ENCODE measurements around the gene UBE2V1.
A peak's percentile ranks its signal among the peaks of the same experiment; 100 is the strongest.
"Not testable (repeated sequence)": the region's sequence is repeated elsewhere in the genome, so short reads cannot be mapped to it uniquely, and the experiment has no call there.

Gene UBE2V1

DNA sequence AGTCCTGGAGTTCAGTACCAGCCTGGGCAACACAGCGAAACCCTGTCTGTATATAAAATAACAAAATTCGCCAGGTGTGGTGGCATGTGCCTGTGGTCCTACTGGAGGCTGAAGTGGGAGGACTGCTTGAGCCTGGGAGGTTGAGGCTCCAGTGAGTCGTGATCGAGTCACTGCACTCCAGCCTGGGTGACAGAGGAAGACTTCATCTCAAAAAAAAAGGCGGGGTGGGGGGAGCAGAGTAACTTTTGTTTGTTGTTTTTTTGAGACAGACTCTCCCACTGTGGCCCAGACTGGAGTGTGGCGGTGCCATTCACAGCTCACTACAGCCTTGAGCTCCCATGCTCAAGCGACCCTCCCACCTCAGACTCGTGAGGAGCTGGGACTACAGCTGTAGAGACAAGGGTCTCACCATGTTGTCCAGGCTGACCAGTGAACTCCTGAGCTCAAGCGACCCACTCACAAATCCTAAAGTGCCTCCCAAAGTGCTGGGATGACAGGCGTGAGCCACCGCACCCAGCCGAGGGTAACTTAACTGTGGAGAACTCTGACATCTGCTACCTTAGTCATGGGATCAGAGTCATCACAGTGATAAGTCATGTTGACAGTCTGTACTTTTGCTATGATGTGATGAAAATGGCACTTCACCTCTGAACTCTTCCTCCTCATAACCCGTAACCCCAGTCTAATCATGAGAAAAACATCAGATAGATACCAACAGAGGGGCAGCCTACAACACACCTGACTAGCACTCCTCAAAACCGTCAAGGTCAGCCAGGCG, 24.1 kb upstream of the UBE2V1 start:
- no peak for DNase-seq

DNA sequence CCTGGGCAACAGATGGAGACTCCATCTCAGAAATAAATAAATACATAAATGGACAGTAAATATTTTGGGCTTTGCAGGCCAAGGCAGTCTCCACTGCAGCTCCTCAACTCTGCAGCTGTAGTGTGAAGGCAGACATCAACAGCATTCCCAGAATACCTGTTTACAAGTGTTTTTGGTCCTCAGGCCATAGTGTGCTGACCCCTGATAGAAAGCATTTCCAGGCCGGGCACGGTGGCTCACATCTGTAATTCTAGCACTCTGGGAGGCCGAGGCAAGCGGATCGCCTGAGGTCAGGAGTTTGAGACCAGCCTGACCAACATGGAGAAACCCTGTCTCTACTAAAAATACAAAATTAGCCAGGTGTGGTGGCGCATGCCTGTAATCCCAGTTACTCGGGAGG, 22.2 kb upstream of the UBE2V1 start:
- not testable (repeated sequence) for DNase-seq

DNA sequence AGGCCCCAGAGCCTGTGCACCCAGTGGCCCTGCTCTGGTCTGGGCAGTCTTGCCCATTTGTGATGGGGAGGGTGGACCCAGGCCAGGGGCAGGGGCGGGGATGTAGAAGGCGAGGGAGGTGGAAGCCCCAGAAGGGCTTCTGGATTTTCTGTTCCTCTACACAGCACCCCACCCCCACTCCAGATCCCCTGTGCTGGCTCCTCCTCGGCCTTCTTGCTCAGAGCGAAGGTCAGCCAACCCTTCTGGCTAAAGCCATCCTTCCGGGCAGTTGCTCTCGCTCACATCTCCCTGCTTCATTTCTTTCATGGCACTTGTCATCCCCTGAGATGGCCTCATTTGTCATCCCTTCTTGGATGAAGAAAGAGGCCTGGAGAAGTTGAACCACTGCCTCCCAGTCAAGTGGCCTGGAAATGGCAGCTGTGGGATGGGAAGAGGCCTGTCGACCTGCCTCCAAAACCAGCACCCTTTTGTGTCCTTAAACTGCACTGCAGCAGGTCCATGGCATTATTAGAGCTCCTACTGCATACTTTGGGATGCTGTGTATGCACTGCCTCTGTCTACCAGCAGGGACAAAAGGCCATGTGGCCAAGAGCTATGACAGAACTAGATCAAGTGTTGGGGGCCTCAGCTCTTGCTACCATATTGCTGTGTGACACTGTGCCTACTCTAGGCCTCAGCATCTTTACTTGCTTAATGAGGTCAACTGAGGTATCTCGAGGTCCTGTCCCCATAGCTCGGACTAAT, 20.7 kb upstream of the UBE2V1 start:
- no peak for DNase-seq

DNA sequence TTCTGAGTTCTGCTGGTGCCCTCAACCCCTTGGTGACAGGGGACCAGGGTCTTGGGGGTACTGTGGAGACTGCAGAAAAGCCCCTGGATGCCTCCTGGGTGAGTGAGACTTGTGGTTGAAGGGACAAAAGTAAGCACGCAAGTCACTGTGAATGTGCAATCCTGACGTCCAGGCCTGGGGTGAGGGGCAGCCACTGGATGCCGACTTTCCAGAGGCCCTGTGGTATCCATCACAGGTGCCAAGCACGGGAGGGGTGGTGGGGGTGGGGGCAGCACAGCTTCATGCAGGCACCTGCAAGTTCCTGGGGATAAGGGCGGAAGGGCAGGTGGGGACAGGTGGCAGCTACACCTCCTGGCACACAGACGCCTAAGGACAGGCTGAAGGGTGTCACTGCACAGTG, 20.1 kb upstream of the UBE2V1 start:
- no peak for DNase-seq

DNA sequence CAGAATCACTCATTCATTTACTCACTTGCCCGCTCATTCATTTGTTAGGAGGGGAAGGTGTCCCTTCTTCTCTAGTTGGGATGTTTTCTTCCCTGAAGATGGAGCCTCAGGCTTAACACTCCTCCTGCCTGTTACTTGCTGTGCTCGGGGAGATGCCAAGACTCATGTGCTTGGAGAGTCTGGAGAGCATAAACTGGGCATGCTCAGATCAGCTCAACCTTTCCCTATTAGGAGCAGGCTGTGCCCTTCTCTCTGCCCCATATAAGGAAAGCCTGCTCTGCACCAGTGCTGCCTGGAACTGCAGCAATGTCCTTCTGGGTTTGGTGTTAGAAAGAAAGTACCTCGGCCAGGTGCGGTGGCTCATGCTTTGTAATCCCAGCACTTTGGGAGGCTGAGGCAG, 18.0 kb upstream of the UBE2V1 start:
- DNase-seq: no peak

DNA sequence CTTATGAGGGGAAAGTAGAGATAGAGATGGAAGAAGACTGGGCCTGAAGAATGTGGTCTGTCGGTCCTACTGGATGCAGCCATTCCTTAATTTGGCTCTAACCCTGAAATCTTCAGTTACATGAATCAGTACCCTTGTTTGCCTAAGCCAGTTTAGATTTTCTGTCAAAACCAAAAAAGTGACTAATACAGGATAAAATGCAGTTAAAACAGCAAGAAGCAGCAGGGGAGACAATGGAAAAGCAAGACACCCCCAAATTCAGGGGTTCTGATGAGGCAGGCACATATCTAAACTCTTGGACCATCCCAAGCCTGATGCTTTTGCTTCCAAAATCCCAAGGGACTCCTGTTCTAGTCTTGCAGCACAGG, 17.4 kb upstream of the UBE2V1 start:
- no peak for DNase-seq

- DNase-seq: no peak
These were observed 16.9 kb upstream of the UBE2V1 start for GRCh38 chr20:50129662-50130355.

GRCh38 chr20:50128520-50128905, 15.6 kb upstream of the UBE2V1 start:
- DNase-seq: no peak

DNA sequence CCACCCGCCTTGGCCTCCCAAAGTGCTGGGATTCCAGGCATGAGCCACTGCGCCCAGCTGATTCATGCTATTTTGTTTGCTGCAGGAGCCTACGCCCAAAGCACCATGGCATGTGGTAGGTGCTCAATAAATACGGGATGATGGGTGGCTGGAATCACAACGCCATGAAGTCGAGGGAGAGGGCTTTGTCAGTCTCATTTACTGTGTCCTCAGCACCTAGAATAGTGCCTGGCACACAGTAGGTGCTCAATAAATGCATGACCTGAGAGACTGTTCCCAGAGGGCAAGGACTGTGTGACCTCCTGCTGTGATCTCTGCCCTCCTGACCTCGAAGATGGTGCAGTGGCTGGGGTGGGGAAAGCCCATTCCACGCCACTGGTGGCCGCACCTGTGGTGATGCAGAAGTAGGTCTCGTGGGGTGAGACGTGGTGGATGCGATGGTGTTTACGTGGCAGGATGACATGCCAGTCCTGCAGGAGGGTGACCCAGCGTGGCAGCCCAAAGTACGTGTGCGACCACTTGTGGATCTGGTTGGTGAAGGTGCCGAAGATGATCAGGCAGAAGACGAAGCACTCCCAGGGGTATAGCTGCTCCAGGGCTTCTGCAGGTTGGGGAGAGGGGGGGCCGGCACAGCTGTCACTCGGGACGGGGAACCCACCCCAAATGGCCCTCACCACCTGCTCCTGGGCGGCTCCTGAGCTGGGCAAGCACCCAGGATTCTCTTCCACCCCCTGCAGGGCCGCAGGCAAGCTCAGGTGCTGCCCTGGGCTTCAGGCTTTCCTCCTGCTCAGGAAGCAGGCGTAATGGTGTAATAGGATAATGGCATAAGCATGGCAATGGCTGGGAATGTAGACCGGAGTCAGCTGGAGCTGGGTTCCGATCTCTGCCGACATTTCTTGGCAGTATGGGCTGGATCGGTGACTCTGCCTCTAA, 14.9 kb upstream of the UBE2V1 start:
- no peak for DNase-seq

- DNase-seq: no peak
These were observed 13.7 kb upstream of the UBE2V1 start for GRCh38 chr20:50126662-50127061.

GRCh38 chr20:50125279-50125678, 12.3 kb upstream of the UBE2V1 start:
- DNase-seq: no peak

- DNase-seq: no peak
These were observed 11.5 kb upstream of the UBE2V1 start for GRCh38 chr20:50124496-50124895.

GRCh38 chr20:50123418-50123817, 10.5 kb upstream of the UBE2V1 start:
- no peak for DNase-seq

DNA sequence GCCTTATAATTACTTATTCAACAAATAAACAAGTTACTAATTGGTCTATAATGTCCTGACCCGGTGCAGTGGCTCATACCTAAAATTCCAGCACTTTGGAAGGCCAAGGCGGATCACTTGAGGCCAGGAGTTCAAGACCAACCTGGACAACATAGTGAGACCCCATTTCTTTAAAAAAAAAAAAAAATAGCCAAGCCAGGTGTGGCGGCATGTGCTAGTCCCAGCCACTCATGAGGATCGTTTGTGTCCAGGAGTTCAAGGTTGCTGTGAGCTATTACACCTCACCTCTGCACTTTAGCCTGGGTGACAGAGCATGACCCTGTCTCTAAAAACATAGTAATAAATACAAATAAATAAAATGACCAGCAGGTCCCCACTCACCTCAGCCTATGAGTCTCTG, 9.8 kb upstream of the UBE2V1 start:
- DNase-seq: no peak

DNA sequence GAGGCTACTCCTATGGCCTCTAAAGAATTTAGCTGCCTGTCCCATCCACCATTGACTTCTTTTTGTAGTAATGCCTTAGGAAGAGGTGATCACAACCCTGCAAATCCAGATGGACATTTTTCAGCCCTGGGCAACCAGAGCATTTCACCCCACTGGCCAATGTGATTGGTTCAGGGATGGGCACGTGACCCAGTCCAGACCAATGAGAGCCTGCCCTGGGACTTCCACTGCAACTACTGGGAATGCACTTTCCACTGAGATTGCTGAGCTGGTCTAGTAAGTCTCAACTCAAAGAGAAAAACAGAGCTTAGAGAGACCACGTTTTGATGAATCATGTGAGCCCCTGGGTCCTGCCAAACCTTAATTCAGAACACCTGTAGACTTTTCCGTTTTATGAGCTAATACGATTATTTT, 8.9 kb upstream of the UBE2V1 start:
- no peak for DNase-seq

DNA sequence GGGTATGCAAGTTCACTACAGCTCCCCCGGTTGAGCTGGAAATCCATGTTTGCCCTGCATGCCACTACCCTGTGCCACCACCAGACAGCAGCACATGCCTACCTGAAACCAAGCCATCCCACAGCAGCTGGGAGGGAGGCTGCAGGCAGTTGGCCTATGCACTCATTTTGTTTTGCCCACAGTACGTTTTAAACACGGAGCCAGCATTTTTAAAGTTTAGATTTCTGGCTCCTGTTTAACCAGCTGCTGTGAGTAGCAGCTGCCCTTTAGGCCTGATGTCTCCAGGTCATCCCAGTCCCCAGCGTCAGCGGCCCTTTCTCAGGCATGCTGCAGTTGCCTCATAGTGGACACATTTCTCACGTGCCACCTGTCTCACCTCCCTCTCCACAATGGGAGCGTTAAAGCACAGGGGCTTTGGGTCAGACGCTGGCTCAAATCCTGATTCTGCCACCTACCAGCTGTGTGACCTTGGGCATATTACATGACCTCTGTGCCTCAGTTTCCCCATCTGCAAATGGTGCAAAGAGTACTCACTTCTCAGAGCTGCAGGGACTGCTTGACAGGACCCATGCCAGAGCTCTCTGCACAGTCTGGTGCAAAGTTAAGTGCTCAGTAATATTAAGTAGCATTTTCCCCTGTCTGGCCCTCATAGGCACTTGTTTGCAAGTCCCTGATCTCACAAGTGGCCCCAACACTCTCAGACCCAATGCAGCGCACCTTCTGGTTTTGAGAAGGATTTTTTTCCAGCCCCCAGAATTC, 8.2 kb upstream of the UBE2V1 start:
- peak; percentile 17 for DNase-seq

- no peak for DNase-seq
These were observed 5.3 kb upstream of the UBE2V1 start for GRCh38 chr20:50118203-50118602.

- no peak for DNase-seq
These were observed 3.5 kb upstream of the UBE2V1 start for GRCh38 chr20:50116368-50116999.

GRCh38 chr20:50115591-50116367, 2.8 kb upstream of the UBE2V1 start:
- peak; percentile 40 for DNase-seq

DNA sequence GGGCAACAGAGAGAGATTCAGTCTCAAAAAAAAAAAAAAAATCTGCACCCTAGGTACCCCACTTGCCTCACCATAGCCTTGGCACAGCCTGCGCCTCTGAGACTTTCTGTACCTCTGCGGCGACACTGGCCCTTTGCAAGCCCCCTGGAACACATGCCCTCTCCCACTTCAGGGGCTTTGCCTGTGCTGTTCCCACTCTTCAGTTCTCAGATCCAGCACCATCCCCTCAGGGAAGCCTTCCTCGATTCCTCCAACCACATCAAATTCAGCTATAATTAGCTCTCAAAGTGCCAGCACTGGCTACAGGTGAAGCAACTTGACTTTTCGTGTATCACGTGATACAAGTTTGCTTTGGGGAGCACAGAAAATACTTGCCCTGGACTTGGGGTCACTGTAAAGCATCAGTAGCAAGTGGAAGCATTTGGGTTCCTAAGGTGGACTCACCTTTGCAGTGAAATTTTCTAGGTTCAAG, 2.1 kb upstream of the UBE2V1 start:
- no peak for DNase-seq

Measured in NCI-H1417 treated with DMSO at 0.1 percent for 48 hours (cell line).